Choroid plexus epithelial cell (primary cell): ENCODE measurements around the gene CSTPP1.
"Not testable (repeated sequence)": the region's sequence is repeated elsewhere in the genome, so short reads cannot be mapped to it uniquely, and the experiment has no call there.

ENCODE experiments used
- DNase-seq: peaks from one replicate; pipeline ENCODE4 v3.0.0-alpha.2; 2010; ENCODE audit warnings: low read depth
- H3K4me3 ChIP-seq: 2 replicates; pipeline ENCODE4 v1.5.1; 2011; ENCODE audit warnings: low read depth, mild to moderate bottlenecking, control low read depth, low read length, moderate library complexity
- TF ChIP-seq, protein P1 (sequence below): conservative IDR thresholded peaks from 2 replicates; pipeline ENCODE4 v1.5.1; 2011; ENCODE audit warnings: low read depth, mild to moderate bottlenecking, control low read depth, inconsistent platforms, low read length, moderate library complexity

The CSTPP1 gene

DNA sequence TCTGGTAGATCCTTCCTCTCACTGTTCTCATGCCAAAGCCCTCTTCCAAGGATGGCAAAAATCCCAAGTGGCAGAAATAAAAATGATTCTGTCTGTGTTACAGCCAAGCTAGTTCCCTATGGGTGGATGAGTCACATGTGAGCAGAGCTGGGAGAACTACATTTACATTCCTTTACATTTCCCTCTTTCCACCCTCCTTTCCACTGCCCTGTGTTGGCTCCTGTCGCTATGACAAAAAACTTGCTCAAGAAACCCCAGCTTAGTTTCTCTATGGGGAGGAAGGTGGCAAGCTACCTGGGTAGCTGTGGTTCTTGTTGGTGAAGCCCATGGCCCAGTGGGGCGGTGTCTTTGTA is 268.1 kb downstream of the CSTPP1 start:
- TF ChIP-seq, protein P1, sequence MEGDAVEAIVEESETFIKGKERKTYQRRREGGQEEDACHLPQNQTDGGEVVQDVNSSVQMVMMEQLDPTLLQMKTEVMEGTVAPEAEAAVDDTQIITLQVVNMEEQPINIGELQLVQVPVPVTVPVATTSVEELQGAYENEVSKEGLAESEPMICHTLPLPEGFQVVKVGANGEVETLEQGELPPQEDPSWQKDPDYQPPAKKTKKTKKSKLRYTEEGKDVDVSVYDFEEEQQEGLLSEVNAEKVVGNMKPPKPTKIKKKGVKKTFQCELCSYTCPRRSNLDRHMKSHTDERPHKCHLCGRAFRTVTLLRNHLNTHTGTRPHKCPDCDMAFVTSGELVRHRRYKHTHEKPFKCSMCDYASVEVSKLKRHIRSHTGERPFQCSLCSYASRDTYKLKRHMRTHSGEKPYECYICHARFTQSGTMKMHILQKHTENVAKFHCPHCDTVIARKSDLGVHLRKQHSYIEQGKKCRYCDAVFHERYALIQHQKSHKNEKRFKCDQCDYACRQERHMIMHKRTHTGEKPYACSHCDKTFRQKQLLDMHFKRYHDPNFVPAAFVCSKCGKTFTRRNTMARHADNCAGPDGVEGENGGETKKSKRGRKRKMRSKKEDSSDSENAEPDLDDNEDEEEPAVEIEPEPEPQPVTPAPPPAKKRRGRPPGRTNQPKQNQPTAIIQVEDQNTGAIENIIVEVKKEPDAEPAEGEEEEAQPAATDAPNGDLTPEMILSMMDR = no peak
- DNase-seq = peak; percentile 43
- no peak overlapping the region for H3K4me3 ChIP-seq

- DNase-seq, H3K4me3 ChIP-seq: not testable (repeated sequence)
Measured at GRCh38 chr11:47206577-47206976, 270.0 kb downstream of the CSTPP1 start.

GRCh38 chr11:47207459-47207858 is 270.9 kb downstream of the CSTPP1 start:
- no peak overlapping the region for H3K4me3 ChIP-seq
- DNase-seq = no peak
- TF ChIP-seq, protein P1 = no peak

- not testable (repeated sequence) for DNase-seq, H3K4me3 ChIP-seq
Measured at GRCh38 chr11:47208008-47208552, 271.5 kb downstream of the CSTPP1 start.

DNA sequence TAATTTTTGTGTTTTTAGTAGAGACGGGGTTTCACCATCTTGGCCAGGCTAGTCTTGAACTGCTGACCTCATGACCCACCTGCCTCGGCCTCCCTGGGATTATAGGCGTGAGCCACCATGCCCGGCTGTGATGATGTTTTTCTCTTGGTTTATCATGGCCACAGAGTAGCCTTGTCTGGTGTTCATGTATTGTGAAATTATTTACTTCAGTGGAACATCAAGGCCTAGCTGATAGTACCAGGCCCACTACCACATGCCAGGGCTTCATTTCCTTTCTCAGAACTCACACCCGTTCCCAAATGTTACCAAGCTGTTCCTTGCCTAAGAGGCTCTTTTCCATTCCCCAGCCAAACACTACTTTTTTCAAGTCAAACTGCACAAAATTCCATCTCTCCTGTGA is 272.1 kb downstream of the CSTPP1 start:
- DNase-seq = no peak
- no peak overlapping the region for H3K4me3 ChIP-seq
- TF ChIP-seq, protein P1 = no peak
